Activated CD4-positive, alpha-beta memory T cell treated with anti-CD3 and anti-CD28 coated beads for 36 hours (primary cell): ENCODE data around the gene PTPRN2. TPM values are rescaled to one million over a fixed set of nuclear protein-coding genes. Genes with fewer than 3 reads are reported as not detected.
A peak's percentile ranks its signal among the peaks of the same experiment; 100 is the strongest.

Experiments used
- CTCF ChIA-PET: fragments of 350-600 bp; sonication (Branson Sonifier 250); formaldehyde crosslinking; loops from one replicate; lab custom pipeline; 2021; ENCODE audit warnings: antibody characterized with exemption, inconsistent platforms; lab: Charles Lee
- POLR2A ChIA-PET: fragments of 350-600 bp; sonication (Branson Sonifier 250); formaldehyde crosslinking; loops from one replicate; lab custom pipeline; 2021; ENCODE audit warnings: antibody characterized with exemption; lab: Charles Lee
- DNase-seq: peaks from one replicate; pipeline ENCODE4 v3.0.0-alpha.2; 2020
- H3K27ac Mint-ChIP-seq: one replicate; pipeline ENCODE4 v1.8.0; 2021; ENCODE audit warnings: mixed read lengths
- H3K27me3 Mint-ChIP-seq: one replicate; pipeline ENCODE4 v1.8.0; 2021; ENCODE audit warnings: mixed read lengths
- H3K36me3 Mint-ChIP-seq: one replicate; pipeline ENCODE4 v1.8.0; 2021; ENCODE audit warnings: mixed read lengths
- H3K4me1 Mint-ChIP-seq: one replicate; pipeline ENCODE4 v1.8.0; 2021; ENCODE audit warnings: low read depth, mixed read lengths
- H3K4me3 Mint-ChIP-seq: one replicate; pipeline ENCODE4 v1.8.0; 2021; ENCODE audit warnings: mild to moderate bottlenecking, mixed read lengths
- H3K9me3 Mint-ChIP-seq: one replicate; pipeline ENCODE4 v1.8.0; 2021; ENCODE audit warnings: mixed read lengths
- intact Hi-C: fragments of 100-400 bp; cut with micrococcal nuclease; formaldehyde crosslinking; loops from one replicate; pipeline ENCODE4 v1.15.1; 2023
- total RNA-seq, 2 experiments: library from RNA; stranded (reverse); gene quantifications; one replicate each; pipeline ENCODE4 v1.2.3, GENCODE V29; 2021

PTPRN2 gene
- total RNA-seq, 2 experiments from 2014 or later = 0.51 to 0.64 TPM

- Mint-ChIP-seq H3K9me3 (no peaks in the 10 kb centered on the region), H3K36me3 (no peaks in the 10 kb centered on the region), H3K4me3 (no peak overlapping the region), H3K27me3 (no peaks in the 10 kb centered on the region), H3K4me1 (no peaks in the 10 kb centered on the region), H3K27ac (no peak overlapping the region)
- intact Hi-C loops = no loop called here
- CTCF ChIA-PET = no interaction called here
- POLR2A ChIA-PET = no interaction called here
- DNase-seq = no peak
Measured at GRCh38 chr7:157861031-157861491, 726.6 kb downstream of the PTPRN2 start.

GRCh38 chr7:157860406-157860805 lies 727.2 kb downstream of the PTPRN2 start:
- H3K36me3 Mint-ChIP-seq = no peaks in the 10 kb centered on the region
- no peaks in the 10 kb centered on the region for H3K4me1 Mint-ChIP-seq
- CTCF ChIA-PET = no interaction called here
- H3K27me3 Mint-ChIP-seq = no peaks in the 10 kb centered on the region
- H3K9me3 Mint-ChIP-seq = no peaks in the 10 kb centered on the region
- POLR2A ChIA-PET = no interaction called here
- no peak overlapping the region for H3K27ac Mint-ChIP-seq
- H3K4me3 Mint-ChIP-seq = no peak overlapping the region
- no peak for DNase-seq
- intact Hi-C loops = no loop called here

- no peak for DNase-seq
- H3K36me3 Mint-ChIP-seq = no peaks in the 10 kb centered on the region
- ChIA-PET POLR2A (no interaction called here), CTCF (no interaction called here)
- no peaks in the 10 kb centered on the region for H3K9me3 Mint-ChIP-seq
- no peaks in the 10 kb centered on the region for H3K4me1 Mint-ChIP-seq
- intact Hi-C loops = no loop called here
- H3K27me3 Mint-ChIP-seq = no peaks in the 10 kb centered on the region
- no peak overlapping the region for H3K27ac Mint-ChIP-seq
- no peak overlapping the region for H3K4me3 Mint-ChIP-seq
Measured at GRCh38 chr7:157859915-157860314, 727.7 kb downstream of the PTPRN2 start.

- CTCF ChIA-PET = no interaction called here
- Mint-ChIP-seq H3K27me3 (no peaks in the 10 kb centered on the region), H3K36me3 (no peaks in the 10 kb centered on the region), H3K27ac (no peak overlapping the region), H3K9me3 (no peaks in the 10 kb centered on the region), H3K4me1 (no peaks in the 10 kb centered on the region), H3K4me3 (no peak overlapping the region)
- intact Hi-C loops = no loop called here
- no peak for DNase-seq
- POLR2A ChIA-PET = no interaction called here
Measured at GRCh38 chr7:157857578-157858075, 730.0 kb downstream of the PTPRN2 start.

- Mint-ChIP-seq H3K36me3 (no peaks in the 10 kb centered on the region), H3K27ac (no peak overlapping the region), H3K9me3 (no peaks in the 10 kb centered on the region), H3K4me3 (no peak overlapping the region), H3K4me1 (peaks cover 2% of the 10 kb centered on the region), H3K27me3 (no peaks in the 10 kb centered on the region)
- ChIA-PET POLR2A (no interaction called here), CTCF (no interaction called here)
- DNase-seq = no peak
- intact Hi-C loops = no loop called here
Measured at GRCh38 chr7:157856873-157857577, 730.6 kb downstream of the PTPRN2 start.

- ChIA-PET CTCF (no interaction called here), POLR2A (no interaction called here)
- Mint-ChIP-seq H3K4me3 (no peak overlapping the region), H3K27me3 (no peaks in the 10 kb centered on the region), H3K4me1 (peaks cover 10% of the 10 kb centered on the region), H3K9me3 (no peaks in the 10 kb centered on the region), H3K27ac (no peak overlapping the region), H3K36me3 (no peaks in the 10 kb centered on the region)
- intact Hi-C loops = no loop called here
- no peak for DNase-seq
Measured at GRCh38 chr7:157855452-157856213, 732.0 kb downstream of the PTPRN2 start.

GRCh38 chr7:157855016-157855415 lies 732.6 kb downstream of the PTPRN2 start:
- H3K4me1 Mint-ChIP-seq = peaks cover 10% of the 10 kb centered on the region
- H3K36me3 Mint-ChIP-seq = no peaks in the 10 kb centered on the region
- ChIA-PET POLR2A (no interaction called here), CTCF (no interaction called here)
- H3K4me3 Mint-ChIP-seq = no peak overlapping the region
- intact Hi-C loops = no loop called here
- DNase-seq = no peak
- no peaks in the 10 kb centered on the region for H3K27me3 Mint-ChIP-seq
- no peaks in the 10 kb centered on the region for H3K9me3 Mint-ChIP-seq
- no peak overlapping the region for H3K27ac Mint-ChIP-seq

GRCh38 chr7:157854066-157854891 lies 733.3 kb downstream of the PTPRN2 start:
- intact Hi-C loops = no loop called here
- H3K9me3 Mint-ChIP-seq = no peaks in the 10 kb centered on the region
- no peak overlapping the region for H3K27ac Mint-ChIP-seq
- POLR2A ChIA-PET = no interaction called here
- CTCF ChIA-PET = no interaction called here
- peaks cover 10% of the 10 kb centered on the region for H3K4me1 Mint-ChIP-seq
- H3K36me3 Mint-ChIP-seq = no peaks in the 10 kb centered on the region
- no peak overlapping the region for H3K4me3 Mint-ChIP-seq
- no peak for DNase-seq
- no peaks in the 10 kb centered on the region for H3K27me3 Mint-ChIP-seq

- Mint-ChIP-seq H3K4me3 (no peak overlapping the region), H3K9me3 (no peaks in the 10 kb centered on the region), H3K27me3 (no peaks in the 10 kb centered on the region), H3K4me1 (peaks cover 10% of the 10 kb centered on the region), H3K36me3 (no peaks in the 10 kb centered on the region), H3K27ac (no peak overlapping the region)
- intact Hi-C loops = no loop called here
- DNase-seq = no peak
- ChIA-PET POLR2A (no interaction called here), CTCF (no interaction called here)
Measured at GRCh38 chr7:157853789-157854065, 733.9 kb downstream of the PTPRN2 start.

GRCh38 chr7:157853076-157853788 lies 734.4 kb downstream of the PTPRN2 start:
- H3K27ac Mint-ChIP-seq = no peak overlapping the region
- peaks cover 10% of the 10 kb centered on the region for H3K4me1 Mint-ChIP-seq
- no peak for DNase-seq
- H3K36me3 Mint-ChIP-seq = no peaks in the 10 kb centered on the region
- ChIA-PET POLR2A (no interaction called here), CTCF (no interaction called here)
- H3K9me3 Mint-ChIP-seq = no peaks in the 10 kb centered on the region
- intact Hi-C loops = no loop called here
- H3K4me3 Mint-ChIP-seq = no peak overlapping the region
- no peaks in the 10 kb centered on the region for H3K27me3 Mint-ChIP-seq

GRCh38 chr7:157851501-157852067 lies 736.0 kb downstream of the PTPRN2 start:
- Mint-ChIP-seq H3K4me3 (peak overlapping the region; percentile 69), H3K36me3 (no peaks in the 10 kb centered on the region), H3K27ac (peak overlapping the region; percentile 87), H3K27me3 (no peaks in the 10 kb centered on the region), H3K4me1 (peaks cover 10% of the 10 kb centered on the region), H3K9me3 (no peaks in the 10 kb centered on the region)
- CTCF ChIA-PET = interaction anchor here (1.2 kb wide), 1 partner anchor 24 kb away, joined by 4 read pairs; no protein-coding TSS in a partner anchor
- POLR2A ChIA-PET = no interaction called here
- DNase-seq = peak; percentile 91
- intact Hi-C loops = loop anchor here (2.0 kb wide), 2 partner anchors 25 to 29 kb away; no protein-coding TSS in a partner anchor
